ENCODE results near the gene PLET1. TPM values are rescaled to one million over a fixed set of nuclear protein-coding genes. Genes with fewer than 3 reads are reported as not detected.

The PLET1 gene
- total and polyA plus RNA-seq, 9 of the 15 experiments (the other 6 are each of a cell fraction or from before 2014, with no cell fraction given), result not detected

GRCh38 chr11:112225753-112226061 lies 35.0 kb downstream of the PLET1 start (continued):
- TF ChIP-seq FOSL1 (tag; conservative IDR thresholded peaks at IDR 0.05), result no peak
- TF ChIP-seq ZBTB12 (CRISPR knock-in tag; IDR thresholded peaks at IDR 0.05), result no peak
- no peak for TF ChIP-seq GTF2F1 (IDR thresholded peaks at IDR 0.05; ENCODE audit: low read depth, low read length)
- TF ChIP-seq HOXB6 (CRISPR knock-in tag; IDR thresholded peaks at IDR 0.05; ENCODE audit: borderline replicate concordance), result no peak
- TF ChIP-seq ZNF76 (CRISPR knock-in tag; IDR thresholded peaks at IDR 0.05; ENCODE audit: borderline replicate concordance), result 0 out of 2 replicates have a peak, but pooled peaks have one; percentile 39
- TF ChIP-seq USF2 (CRISPR knock-in tag; IDR thresholded peaks at IDR 0.05), result no peak
- TF ChIP-seq JUN (IDR thresholded peaks at IDR 0.05; ENCODE audit: borderline replicate concordance, low read depth, low read length), result no peak
- TF ChIP-seq JUN (CRISPR knock-in tag; IDR thresholded peaks at IDR 0.05; ENCODE audit: borderline replicate concordance), result no peak
- no peak for TF ChIP-seq RBM15 (IDR thresholded peaks at IDR 0.05; ENCODE audit: insufficient read depth, low read length)
- no peak for TF ChIP-seq GTF2A2 (tag; IDR thresholded peaks at IDR 0.05)
- no peak for TF ChIP-seq ZNF431 (CRISPR knock-in tag; IDR thresholded peaks at IDR 0.05)
- TF ChIP-seq RBM17 (IDR thresholded peaks at IDR 0.05; ENCODE audit: borderline replicate concordance, low read depth, low read length), result no peak
- TF ChIP-seq HDAC1 (IDR thresholded peaks at IDR 0.05), result no peak
